M059J (cell line): ENCODE measurements around the gene MTA2. TPM values are rescaled to one million over a fixed set of nuclear protein-coding genes. Genes with fewer than 3 reads are reported as not detected.
"Not testable (repeated sequence)": the region's sequence is repeated elsewhere in the genome, so short reads cannot be mapped to it uniquely, and the experiment has no call there.

ENCODE experiments used
- DNase-seq: peaks from one replicate; pipeline ENCODE4 v3.0.0-alpha.2; 2012; ENCODE audit warnings: low read depth
- total RNA-seq: library from RNA; depleted of rRNA; stranded (reverse); fragments of >200 nt; shearing (Covaris generic); gene quantifications from 2 replicates; pipeline ENCODE4 v1.2.3, GENCODE V29; 2014

Gene MTA2
- total RNA-seq, 1 experiment from 2014 or later = 148 TPM

GRCh38 chr11:62592146-62592815 lies 9.4 kb downstream of the MTA2 start:
- DNase-seq = no peak

DNA sequence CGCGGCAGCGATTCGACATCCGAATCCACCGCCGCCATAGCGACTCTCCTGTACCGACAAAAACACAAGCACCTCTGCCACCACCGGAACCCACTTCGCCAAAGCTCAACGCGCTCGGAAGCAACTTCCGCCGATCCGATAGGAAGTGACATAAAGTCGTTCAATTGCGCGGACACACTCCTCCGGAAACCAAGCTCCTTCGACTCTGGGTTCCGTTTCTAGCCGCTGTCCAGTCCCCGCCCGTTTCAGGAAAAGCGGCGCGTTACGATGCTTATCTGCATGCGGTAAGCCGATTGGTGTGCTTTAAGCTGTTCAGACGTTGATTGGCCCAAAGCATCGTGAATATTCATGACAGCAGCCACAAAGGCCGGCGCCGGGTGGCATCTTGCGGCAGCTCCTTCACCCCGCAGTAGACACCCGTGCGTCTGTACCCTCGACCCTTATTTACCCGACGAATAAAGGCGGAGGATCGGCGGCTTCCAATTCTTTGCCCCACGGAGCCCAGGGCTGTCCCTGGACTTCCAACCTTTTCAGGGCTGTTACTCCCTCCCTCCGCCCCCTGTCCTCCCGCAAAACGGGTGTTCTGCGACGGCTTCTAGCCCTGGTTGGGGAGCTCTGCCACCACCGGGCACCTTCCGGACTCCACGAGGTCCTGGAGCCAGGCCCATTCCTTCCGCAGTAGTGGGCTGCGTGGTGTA lies 10.1 kb downstream of the MTA2 start, which contains the start of gene TUT1:
TSS of gene TUT1 (minus strand) at position 76 of the 698 bp plus-strand sequence. CDS start at position 38, 38 bp downstream.
- DNase-seq = peak; percentile 99

- no peak for DNase-seq
Observed at GRCh38 chr11:62588966-62589637, 12.6 kb downstream of the MTA2 start.

- DNase-seq = not testable (repeated sequence)
Observed at GRCh38 chr11:62585356-62585755, 16.3 kb downstream of the MTA2 start.

DNA sequence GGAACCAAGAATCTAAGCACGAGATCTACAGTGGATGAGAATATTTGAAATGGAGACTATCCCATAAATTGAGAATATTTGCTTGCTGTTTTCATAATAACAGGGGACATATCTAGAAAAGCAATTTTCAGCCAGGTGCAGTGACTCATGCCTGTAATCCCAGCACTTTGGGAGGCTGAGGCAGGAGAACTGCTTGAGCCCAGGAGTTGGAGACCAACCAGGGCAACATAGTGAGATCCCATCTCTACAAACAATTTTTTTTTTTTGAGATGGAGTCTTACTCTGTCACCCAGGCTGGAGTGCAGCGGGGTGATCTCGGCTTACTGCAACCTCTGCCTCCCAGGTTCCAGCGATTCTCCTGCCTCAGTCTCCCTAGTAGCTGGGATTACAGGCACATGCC lies 19.9 kb downstream of the MTA2 start:
- DNase-seq = not testable (repeated sequence)

DNA sequence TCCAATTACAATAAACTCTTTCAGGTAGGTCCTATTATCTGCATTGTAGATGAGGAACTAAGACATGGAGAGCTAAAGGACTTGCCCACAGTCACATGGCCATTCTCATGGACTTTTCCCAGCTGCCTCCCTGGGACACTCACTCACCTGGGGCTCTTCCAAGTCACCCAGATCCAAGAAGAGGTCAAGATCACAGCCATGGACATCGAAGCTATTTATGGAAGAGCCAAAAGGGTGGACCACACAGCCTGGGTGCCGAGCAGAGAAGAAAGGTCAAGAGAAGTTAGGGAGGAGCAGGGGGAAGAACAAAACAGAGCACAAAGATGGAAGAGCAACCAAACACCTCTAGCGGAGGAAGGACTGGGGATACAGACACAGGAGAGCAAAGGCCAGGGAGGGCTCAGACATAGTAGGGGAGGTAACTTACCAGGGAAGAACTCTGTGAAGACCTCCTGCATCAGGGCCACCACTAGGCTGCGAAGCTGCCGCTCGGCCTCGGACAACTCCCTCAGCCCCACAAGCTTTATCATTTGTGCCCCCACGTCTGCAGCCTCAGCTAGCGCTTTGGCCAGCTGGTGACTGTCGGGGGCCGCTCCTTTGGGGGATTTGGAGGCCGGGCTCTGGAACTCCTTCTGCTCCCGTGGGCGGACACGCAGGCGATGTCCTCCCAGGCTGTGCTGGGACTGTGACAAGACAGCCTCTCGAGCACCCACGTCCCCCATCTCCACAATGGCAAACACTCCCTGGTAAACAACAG lies 20.5 kb downstream of the MTA2 start:
- DNase-seq = no peak

DNA sequence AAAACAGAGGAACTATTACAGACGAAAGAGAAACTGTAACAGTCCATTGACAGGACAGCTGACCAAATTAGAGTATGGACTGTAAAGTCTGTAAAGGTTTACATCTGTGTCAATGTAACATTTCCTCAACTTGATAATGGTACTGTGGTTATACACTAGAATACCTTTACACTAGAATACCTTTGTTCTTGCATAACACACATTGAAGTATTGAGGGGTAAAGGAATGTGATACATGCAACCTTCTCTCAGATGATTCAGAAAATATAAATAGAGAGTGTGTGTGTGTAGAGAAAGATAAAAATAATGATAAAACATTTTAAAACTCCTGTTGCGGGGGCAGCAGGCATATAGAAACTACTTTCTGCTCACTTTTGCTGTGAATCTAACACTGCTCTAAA lies 22.4 kb downstream of the MTA2 start:
- no peak for DNase-seq

GRCh38 chr11:62578541-62578940 lies 23.1 kb downstream of the MTA2 start:
- no peak for DNase-seq

- no peak for DNase-seq
Observed at GRCh38 chr11:62577046-62577714, 24.5 kb downstream of the MTA2 start.

- DNase-seq = no peak
Observed at GRCh38 chr11:62575837-62576236, 25.8 kb downstream of the MTA2 start.

DNA sequence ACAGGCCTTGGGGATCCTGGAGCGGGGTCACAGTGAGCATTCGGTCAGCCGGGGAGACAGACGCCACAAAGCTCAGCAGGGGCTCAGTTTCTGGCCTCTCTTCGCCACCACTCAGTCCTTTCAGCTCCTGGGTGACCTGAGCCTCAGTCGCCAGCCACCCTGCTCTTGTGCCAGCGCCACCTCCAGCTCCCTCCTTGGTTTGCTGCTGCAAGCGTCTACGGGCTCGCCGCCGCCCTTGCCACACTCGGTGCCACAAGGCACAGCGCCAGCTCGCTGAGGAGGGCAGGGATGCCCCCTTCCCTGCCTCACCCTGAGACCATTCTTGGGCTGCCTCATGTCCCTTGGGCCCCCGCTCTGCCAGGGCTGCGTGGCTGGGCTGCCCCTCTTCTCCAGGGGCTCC lies 26.5 kb downstream of the MTA2 start:
- no peak for DNase-seq

DNA sequence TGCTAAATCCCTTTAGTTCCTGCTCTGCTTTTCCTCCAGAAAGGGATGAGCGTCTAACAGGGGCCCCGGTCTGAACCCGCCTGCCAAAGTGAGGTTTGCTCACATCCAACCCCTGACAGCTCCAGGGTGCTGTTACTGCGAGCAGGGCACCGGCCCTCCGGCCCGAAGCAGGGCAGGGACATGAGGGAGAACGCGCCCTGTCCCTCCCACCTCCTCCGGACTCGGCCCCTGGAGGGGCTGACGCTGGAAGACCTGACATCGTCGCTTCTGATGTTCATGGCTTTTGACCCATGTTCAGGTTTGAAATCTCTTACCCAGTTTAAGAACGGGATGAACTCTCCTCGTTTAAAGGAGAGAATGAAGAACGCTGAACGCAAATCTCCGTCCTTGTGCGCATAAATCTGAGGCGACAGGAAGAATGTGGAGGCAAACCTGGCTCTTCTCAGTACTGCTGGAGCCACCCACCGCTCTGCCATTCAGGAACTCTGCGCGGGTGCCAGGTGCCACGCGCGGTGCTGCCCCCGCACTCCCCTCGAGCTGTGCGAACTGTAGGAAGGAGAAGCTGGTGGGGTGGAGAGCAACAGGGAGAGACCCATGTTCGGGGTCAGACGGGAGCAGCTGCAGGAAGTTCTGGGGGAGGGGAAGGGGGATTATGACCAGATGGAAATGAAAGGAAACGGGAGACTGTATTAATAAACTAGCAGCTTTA lies 27.1 kb downstream of the MTA2 start:
- DNase-seq = no peak

DNA sequence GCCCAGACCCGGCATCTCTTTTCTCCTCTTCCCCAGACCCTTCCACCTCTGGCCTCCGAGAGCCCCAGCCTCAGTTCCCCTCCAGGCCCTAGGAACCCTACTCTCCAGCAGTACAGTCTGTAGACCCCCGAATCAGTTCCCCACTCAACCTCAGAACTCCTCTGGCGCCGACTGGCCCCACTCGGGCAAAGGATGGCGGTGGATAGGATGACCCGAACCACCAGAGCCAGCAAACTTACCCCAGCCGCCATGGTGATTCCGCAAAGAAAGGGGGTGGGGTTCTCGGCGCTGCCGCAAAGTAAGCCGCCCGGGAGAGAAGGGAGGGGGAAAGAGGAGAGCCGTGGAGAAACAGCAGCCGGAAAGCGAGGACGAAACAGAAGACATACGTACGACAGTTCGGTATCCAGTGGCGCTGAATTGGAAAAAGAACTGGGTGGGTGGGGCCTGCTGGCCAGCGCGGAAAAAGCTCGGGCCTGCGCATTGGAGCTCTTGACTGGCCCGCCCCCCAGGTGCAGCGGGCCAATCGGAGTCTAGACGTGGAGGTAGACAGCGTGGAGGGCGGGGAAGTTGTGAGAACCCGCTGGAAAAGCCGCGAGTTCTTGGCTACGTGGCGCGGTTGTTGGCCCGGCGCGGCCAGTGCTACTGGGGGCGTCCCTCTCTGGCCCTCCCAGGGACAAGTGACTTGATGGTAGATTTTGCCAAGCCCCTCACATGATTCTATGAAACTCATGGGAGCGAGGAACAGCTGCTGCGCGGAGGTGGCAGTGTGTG lies 27.9 kb downstream of the MTA2 start, which contains the start of gene EEF1G:
TSS of gene EEF1G (minus strand) at position 300 of the 771 bp plus-strand sequence. CDS start at position 251, 49 bp downstream.
- peak; percentile 100 for DNase-seq

DNA sequence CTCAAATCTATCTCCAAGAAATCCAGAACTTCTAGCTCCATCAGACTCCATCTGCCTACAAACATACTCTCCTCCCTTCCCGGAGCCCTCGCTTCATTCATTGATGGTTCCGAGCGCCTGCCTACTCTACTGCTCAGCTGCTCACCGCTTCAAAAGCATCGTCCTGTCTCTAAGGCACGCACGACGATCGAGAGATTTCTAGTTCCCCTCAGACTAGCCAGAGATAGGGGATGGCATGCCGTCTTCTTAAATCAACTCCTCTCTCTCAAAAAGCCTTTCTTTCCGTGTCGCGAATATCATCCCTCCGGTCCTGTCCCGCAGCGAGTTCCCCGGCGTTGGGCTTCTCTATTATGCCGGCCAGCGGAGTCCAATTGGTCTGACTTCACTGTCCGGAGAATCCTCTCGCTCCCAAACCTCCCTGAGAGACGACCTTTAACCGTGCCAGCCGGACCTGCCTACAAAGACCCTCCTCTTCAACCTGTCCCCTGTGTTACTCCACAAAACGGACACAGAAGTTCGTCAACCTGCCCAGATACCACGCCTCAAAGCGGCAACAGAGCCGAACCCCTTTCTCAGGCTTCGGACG lies 28.6 kb downstream of the MTA2 start:
- DNase-seq = peak; percentile 36

- no peak for DNase-seq
Observed at GRCh38 chr11:62572431-62572830, 29.2 kb downstream of the MTA2 start.

DNA sequence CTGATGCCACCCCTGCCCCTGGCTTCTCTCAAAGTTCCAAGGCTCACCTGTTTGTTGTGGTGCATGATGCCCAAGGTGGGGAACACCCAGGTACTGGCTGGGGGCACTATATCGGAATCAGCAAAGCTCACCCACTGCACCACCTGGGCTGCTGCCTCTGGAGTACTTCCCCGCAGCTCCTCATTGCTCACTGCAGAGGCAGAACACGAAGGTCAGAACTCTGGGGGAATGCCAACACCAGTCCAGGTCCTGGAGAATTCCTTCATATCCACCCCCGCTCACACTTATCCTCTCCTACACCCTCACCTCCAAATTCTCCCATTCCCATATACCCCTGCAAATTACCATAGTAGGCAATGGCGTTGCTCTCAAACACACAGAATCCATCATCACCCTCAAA lies 30.2 kb downstream of the MTA2 start:
- DNase-seq = not testable (repeated sequence)

DNA sequence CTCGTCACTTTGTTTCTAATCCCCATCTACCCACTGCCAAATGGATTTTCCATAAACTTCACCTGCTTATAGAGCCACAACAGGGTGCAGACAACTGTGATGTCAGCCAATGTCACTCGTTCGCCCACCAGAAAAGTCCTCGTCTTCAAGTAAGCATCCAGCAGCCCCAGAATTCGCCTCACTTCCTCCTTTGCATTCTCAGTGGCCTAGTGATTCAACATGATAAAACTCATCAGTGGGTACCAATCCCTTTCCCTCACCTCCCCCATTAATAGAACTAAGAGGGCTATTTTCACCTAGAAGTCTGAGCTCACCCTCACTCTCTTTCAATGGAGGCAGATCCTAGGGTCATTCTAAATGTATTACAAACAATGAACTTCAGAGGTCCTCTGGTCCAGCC lies 30.8 kb downstream of the MTA2 start:
- not testable (repeated sequence) for DNase-seq

DNA sequence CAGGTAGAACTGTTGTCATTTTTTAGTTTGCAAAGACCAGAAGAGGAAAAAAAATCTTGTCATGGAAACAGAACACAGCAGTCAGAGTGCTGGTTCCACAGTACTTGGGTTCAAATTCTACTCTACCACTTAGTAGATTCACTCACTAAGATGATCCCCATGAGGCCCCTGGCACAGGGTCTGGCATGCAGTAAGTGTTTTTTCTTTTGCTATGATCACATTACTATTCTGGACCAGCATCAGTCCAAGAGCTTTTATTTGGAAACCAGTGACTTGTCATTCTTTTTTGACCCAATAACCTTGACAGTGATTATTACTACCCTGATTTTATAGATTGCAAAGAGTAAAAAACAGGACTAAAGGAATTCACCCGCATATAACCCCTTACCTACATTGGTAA lies 32.1 kb downstream of the MTA2 start:
- DNase-seq = no peak

GRCh38 chr11:62567018-62567633 lies 34.5 kb downstream of the MTA2 start:
- DNase-seq = no peak
